Spinal cord (tissue), 10 donors: ENCODE results near the gene KIF5C. TPM values are rescaled to one million over a fixed set of nuclear protein-coding genes. Genes with fewer than 3 reads are reported as not detected.
A peak's percentile ranks its signal among the peaks of the same experiment; 100 is the strongest.

ENCODE experiments used
- DNase-seq, 6 donors: peaks; one replicate each; pipeline versions ENCODE4 v3.0.0 to v3.0.0-alpha.2; 2013 to 2015; ENCODE audit warnings: low spot score in 6 of 6, low read depth in 4 of 6
- H3K27ac ChIP-seq: one replicate; pipeline ENCODE4 v1.5.1; 2013; ENCODE audit warnings: low read depth, low read length, control low read depth
- H3K27me3 ChIP-seq: one replicate; pipeline ENCODE4 v1.6.1; 2013; ENCODE audit warnings: low read length; ENCODE audit not compliant: control insufficient read depth, insufficient read depth
- H3K36me3 ChIP-seq: one replicate; pipeline ENCODE4 v1.6.1; 2013; ENCODE audit warnings: low read length; ENCODE audit not compliant: control insufficient read depth, insufficient read depth
- H3K4me1 ChIP-seq: one replicate; pipeline ENCODE4 v1.6.1; 2013; ENCODE audit warnings: low read length; ENCODE audit not compliant: control insufficient read depth, insufficient read depth
- H3K4me3 ChIP-seq: one replicate; pipeline ENCODE4 v1.5.1; 2013; ENCODE audit warnings: low read depth, low read length, control low read depth
- H3K9me3 ChIP-seq: one replicate; pipeline ENCODE4 v1.6.1; 2013; ENCODE audit warnings: low read length; ENCODE audit not compliant: control insufficient read depth, insufficient read depth
- WGBS: methylation state at CpG from one replicate; pipeline ENCODE4 v1.1.5; 2013; ENCODE audit warnings: missing lambda C conversion rate; ENCODE audit not compliant: insufficient coverage; 5-methylcytosine and 5-hydroxymethylcytosine counted together
- polyA plus RNA-seq, 2 donors: library from polyadenylated mRNA; unstranded; fragments of 120-200 nt; gene quantifications; one replicate each; pipeline ENCODE4 v1.2.1, GENCODE V29; 2013; ENCODE audit not compliant: insufficient read length in 2 of 2
- total RNA-seq, 2 donors: library from RNA; depleted of rRNA in 1 of 2; stranded (reverse); fragments of 120-200 nt in 1 of 2; fragments of >200 nt in 1 of 2; gene quantifications; one replicate each; pipeline versions ENCODE4 v1.2.3 to v1.2.4, GENCODE V29; 2013 to 2014
- donor health status: healthy.

KIF5C gene
- total and polyA plus RNA-seq, 4 donors = 79.2 to 279 (median 210) TPM

GRCh38 chr2:148966438-148966758, 91.4 kb downstream of the KIF5C start:
- peaks cover 7% of the 10 kb centered on the region for H3K4me1 ChIP-seq
- H3K27ac ChIP-seq = no peak overlapping the region
- WGBS = no CpG with 5 or more reads among the region's 1 CpG
- H3K36me3 ChIP-seq = no peaks in the 10 kb centered on the region
- DNase-seq = no peak
- H3K9me3 ChIP-seq = no peaks in the 10 kb centered on the region
- H3K4me3 ChIP-seq = no peak overlapping the region
- no peaks in the 10 kb centered on the region for H3K27me3 ChIP-seq

GRCh38 chr2:148967056-148967455, 92.0 kb downstream of the KIF5C start:
- Histone ChIP-seq H3K27me3 (no peaks in the 10 kb centered on the region), H3K4me1 (peaks cover 7% of the 10 kb centered on the region), H3K4me3 (no peak overlapping the region), H3K9me3 (no peaks in the 10 kb centered on the region), H3K27ac (no peak overlapping the region), H3K36me3 (no peaks in the 10 kb centered on the region)
- 76% methylated on average over 7 of the region's 7 CpGs for whole genome bisulfite sequencing
- no peak for DNase-seq

- no peaks in the 10 kb centered on the region for H3K9me3 ChIP-seq
- H3K27ac ChIP-seq = no peak overlapping the region
- 30% methylated on average over 2 of the region's 8 CpGs for WGBS
- DNase-seq = peak in 2 of 6 donors; percentile 74 to 85
- H3K27me3 ChIP-seq = no peaks in the 10 kb centered on the region
- peaks cover 7% of the 10 kb centered on the region for H3K4me1 ChIP-seq
- H3K36me3 ChIP-seq = no peaks in the 10 kb centered on the region
- H3K4me3 ChIP-seq = no peak overlapping the region
Measured at GRCh38 chr2:148967578-148967977, 92.6 kb downstream of the KIF5C start.

DNA sequence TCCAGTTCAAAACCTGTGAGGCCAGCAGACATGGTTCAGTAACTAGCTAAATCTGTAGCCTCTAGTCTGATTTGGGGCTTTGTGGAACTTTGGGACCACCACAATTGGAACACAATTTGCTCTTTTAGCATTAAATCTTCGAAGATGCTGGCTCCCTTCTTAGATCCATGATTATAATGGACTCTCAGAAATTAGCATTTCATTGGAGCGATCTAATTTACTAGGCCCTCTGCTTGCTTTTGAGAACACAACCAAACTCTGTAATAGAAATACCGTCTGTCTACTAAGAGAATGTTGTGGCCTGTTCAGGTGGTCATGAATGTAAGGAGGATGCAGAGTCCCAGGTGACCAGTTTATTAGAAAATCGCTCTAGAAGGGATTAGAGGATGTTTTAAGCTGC, 93.3 kb downstream of the KIF5C start:
- Histone ChIP-seq H3K9me3 (no peaks in the 10 kb centered on the region), H3K36me3 (no peaks in the 10 kb centered on the region), H3K27me3 (no peaks in the 10 kb centered on the region), H3K27ac (no peak overlapping the region), H3K4me3 (no peak overlapping the region), H3K4me1 (peaks cover 7% of the 10 kb centered on the region)
- WGBS = 20% methylated on average over 1 of the region's 4 CpGs
- DNase-seq = peak in 1 of 6 donors; percentile 44

DNA sequence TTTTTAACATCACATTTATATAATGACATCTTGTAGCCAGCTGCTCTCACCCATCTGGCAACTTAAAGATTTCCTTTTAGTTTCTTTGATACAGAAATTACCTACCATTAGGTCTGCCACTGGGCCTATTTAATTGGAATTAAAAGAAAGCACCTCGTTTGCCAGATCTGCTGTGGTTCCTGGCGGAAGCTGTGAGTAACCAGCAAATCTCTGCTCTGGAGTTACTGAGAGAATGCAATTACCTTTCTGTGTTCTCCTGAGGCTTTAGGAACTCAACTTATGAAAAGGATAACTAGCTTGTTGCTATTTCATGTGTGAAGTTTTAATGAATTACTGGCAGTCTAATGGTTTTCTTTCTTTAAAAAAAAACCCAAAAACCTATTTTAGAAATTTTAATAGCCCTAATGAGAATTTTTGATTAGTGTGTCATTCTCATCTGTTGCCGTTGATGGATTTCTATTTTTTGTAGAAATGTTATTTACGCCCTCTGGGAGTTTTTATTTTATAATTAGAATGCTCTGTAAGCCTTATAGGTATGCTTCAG, 93.8 kb downstream of the KIF5C start:
- 38% methylated on average over 2 of the region's 4 CpGs for WGBS
- H3K4me3 ChIP-seq = no peak overlapping the region
- no peaks in the 10 kb centered on the region for H3K27me3 ChIP-seq
- DNase-seq = peak in 3 of 6 donors; percentile 40 to 94 (median 62)
- H3K4me1 ChIP-seq = peaks cover 7% of the 10 kb centered on the region
- no peak overlapping the region for H3K27ac ChIP-seq
- no peaks in the 10 kb centered on the region for H3K36me3 ChIP-seq
- H3K9me3 ChIP-seq = no peaks in the 10 kb centered on the region

DNA sequence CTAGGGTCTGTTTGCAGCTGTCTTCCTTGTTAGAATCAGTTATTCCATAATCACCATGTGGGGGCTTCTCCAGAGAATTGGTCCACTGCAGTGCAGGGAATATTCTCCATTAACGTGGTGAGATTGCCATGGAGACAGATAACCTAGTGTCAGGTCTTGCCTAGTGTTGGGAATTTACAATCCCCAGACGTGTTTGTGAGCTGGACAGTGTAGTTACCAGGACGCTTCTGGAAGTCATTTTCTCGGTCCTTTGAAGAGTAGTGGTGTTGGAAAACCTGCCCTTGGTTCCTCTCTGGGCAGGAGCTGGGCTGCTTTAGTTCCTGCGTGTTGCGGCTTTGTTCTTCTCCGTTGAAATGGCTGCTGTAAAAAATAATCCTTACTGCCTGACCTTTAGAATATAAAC, 94.6 kb downstream of the KIF5C start:
- H3K36me3 ChIP-seq = no peaks in the 10 kb centered on the region
- no peaks in the 10 kb centered on the region for H3K9me3 ChIP-seq
- peaks cover 7% of the 10 kb centered on the region for H3K4me1 ChIP-seq
- no peaks in the 10 kb centered on the region for H3K27me3 ChIP-seq
- no peak overlapping the region for H3K4me3 ChIP-seq
- WGBS = 38% methylated on average over 4 of the region's 7 CpGs
- peak in 2 of 6 donors; percentile 30 to 67 for DNase-seq
- H3K27ac ChIP-seq = no peak overlapping the region

GRCh38 chr2:148970385-148970784, 95.4 kb downstream of the KIF5C start:
- WGBS = 80% methylated on average over 1 of the region's 2 CpGs
- Histone ChIP-seq H3K27me3 (no peaks in the 10 kb centered on the region), H3K4me3 (no peak overlapping the region), H3K4me1 (peaks cover 7% of the 10 kb centered on the region), H3K36me3 (no peaks in the 10 kb centered on the region), H3K9me3 (no peaks in the 10 kb centered on the region), H3K27ac (no peak overlapping the region)
- DNase-seq = no peak

DNA sequence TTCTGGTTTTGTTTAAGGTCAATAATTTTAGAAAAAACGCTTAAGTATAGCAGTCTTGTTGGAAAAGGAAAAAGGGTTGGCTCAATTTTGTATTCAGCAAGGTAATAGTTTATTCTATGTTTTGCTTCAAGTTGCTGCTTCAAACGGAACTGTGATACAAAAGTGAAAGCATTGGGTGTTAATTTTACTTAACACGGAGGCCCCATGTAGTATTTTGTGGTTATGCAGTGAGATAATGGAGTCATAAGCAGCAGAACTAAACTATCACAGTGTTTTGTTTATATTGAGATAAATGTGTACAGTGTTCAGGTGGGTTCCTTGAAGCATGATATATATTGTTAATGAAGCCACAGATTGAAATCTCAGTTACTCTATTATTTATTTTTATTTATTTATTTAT, 96.5 kb downstream of the KIF5C start:
- no peak for DNase-seq
- Histone ChIP-seq H3K27me3 (no peaks in the 10 kb centered on the region), H3K9me3 (no peaks in the 10 kb centered on the region), H3K36me3 (peaks cover 3% of the 10 kb centered on the region), H3K27ac (no peak overlapping the region), H3K4me3 (no peak overlapping the region), H3K4me1 (peaks cover 7% of the 10 kb centered on the region)
- WGBS = 78% methylated on average over 3 of the region's 3 CpGs

DNA sequence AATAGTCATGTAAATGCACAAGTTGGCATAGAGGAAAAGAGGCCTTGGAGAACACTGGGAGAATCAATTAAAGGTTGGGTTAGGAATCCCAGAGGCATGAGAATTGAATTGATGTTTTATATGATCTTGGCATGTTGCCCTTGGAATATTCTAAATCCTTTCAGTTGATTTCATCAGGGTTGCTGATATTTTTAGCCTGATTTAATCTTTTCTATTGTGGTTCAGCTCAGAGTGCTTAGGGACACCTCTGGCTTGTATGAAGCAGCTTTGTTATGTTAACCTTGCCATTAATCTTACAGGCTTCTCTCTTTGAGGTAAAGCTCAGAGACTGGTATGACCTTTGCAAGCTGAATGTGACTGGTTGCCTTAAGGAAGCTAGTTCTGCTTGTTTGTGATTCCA, 99.1 kb downstream of the KIF5C start:
- DNase-seq = no peak

DNA sequence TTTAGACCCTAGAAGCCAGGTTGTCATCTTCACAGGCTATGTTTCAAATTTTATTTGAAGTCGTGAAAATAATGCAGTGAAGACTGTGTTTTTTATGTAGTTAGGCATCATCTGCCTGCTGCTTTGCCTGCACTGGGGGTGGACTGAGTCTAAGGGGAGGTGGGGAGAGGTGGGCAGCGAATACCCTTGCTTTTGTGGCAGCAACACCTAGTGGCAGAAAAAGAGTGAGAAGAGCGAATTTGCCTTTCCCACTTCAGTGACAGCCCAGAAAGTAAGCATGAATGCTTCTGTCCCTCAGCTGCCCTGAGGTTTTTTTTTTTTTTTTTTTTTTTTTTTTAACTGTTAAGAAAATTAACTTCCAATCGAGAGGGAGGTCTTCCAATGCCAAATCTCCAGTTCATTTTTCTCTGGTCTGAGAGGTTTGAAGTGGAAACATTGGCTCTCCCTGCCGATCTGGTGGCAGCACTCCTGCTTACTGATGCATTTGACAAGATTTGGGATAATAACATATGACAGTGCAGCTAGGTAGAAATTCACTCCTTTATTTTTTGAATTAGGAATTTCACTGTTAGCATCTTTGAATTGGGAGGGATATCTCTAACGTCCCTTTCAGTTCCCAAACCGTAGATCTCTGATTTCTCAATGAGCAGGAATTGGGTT, 103.1 kb downstream of the KIF5C start:
- no peaks in the 10 kb centered on the region for H3K4me1 ChIP-seq
- peaks cover 11% of the 10 kb centered on the region for H3K36me3 ChIP-seq
- 96% methylated on average over 4 of the region's 7 CpGs for WGBS
- H3K4me3 ChIP-seq = no peak overlapping the region
- H3K27ac ChIP-seq = no peak overlapping the region
- peak in 2 of 6 donors; percentile 50 to 65 for DNase-seq
- no peaks in the 10 kb centered on the region for H3K27me3 ChIP-seq
- H3K9me3 ChIP-seq = no peaks in the 10 kb centered on the region

More for the DNA sequence above, 99.1 kb downstream of the KIF5C start:
- no peak overlapping the region for H3K27ac ChIP-seq
- no peaks in the 10 kb centered on the region for H3K9me3 ChIP-seq
- peaks cover 3% of the 10 kb centered on the region for H3K36me3 ChIP-seq
- no peak overlapping the region for H3K4me3 ChIP-seq
- H3K4me1 ChIP-seq = peaks cover 4% of the 10 kb centered on the region
- no peaks in the 10 kb centered on the region for H3K27me3 ChIP-seq
